MCF 10A (cell line): ENCODE data around the gene CNTN2. TPM values are rescaled to one million over a fixed set of nuclear protein-coding genes. Genes with fewer than 3 reads are reported as not detected.

Experiments used
- BruUV-seq: library from RNA; stranded (reverse); fragments of 400-500 nt; replicated peaks from 2 replicates; lab custom pipeline; 2021; lab: Mats Ljungman, UMichigan
- CTCF ChIA-PET: fragments of 300-600 bp; sonication (Branson Sonifier 250); formaldehyde crosslinking; extraction: SDS; loops from one replicate; lab custom pipeline; 2021; ENCODE audit warnings: antibody characterized with exemption, inconsistent platforms; lab: Yijun Ruan, JAX
- POLR2A ChIA-PET: fragments of 300-600, 350-650 bp; sonication (Branson Sonifier 250); formaldehyde crosslinking; extraction: SDS; loops from one replicate; lab custom pipeline; 2020; ENCODE audit warnings: antibody characterized with exemption, inconsistent platforms; lab: Yijun Ruan, JAX
- DNase-seq: peaks from one replicate; pipeline ENCODE4 v3.0.0-alpha.2; 2018; ENCODE audit not compliant: unreplicated experiment
- H3K27ac Mint-ChIP-seq: one replicate; pipeline ENCODE4 v1.8.0; 2022; ENCODE audit warnings: mild to moderate bottlenecking, low read depth, mixed read lengths; ENCODE audit not compliant: unreplicated experiment
- H3K27me3 Mint-ChIP-seq: one replicate; pipeline ENCODE4 v1.8.0; 2022; ENCODE audit warnings: mixed read lengths; ENCODE audit not compliant: insufficient read depth, unreplicated experiment
- H3K36me3 Mint-ChIP-seq: one replicate; pipeline ENCODE4 v1.8.0; 2022; ENCODE audit warnings: mild to moderate bottlenecking, moderate library complexity, mixed read lengths; ENCODE audit not compliant: insufficient read depth, unreplicated experiment
- H3K4me1 Mint-ChIP-seq: one replicate; pipeline ENCODE4 v1.8.0; 2022; ENCODE audit warnings: mixed read lengths; ENCODE audit not compliant: insufficient read depth, unreplicated experiment
- H3K4me3 Mint-ChIP-seq: one replicate; pipeline ENCODE4 v1.8.0; 2022; ENCODE audit warnings: mild to moderate bottlenecking, moderate library complexity, mixed read lengths; ENCODE audit not compliant: unreplicated experiment
- H3K9me3 Mint-ChIP-seq: one replicate; pipeline ENCODE4 v1.8.0; 2022; ENCODE audit warnings: mixed read lengths; ENCODE audit not compliant: unreplicated experiment
- CTCF ChIP-seq: fragments of 200-600 bp; IDR thresholded peaks from one replicate; pipeline ENCODE4 v1.8.0; 2022; ENCODE audit warnings: antibody characterized with exemption, mild to moderate bottlenecking; ENCODE audit not compliant: unreplicated experiment
- intact Hi-C: fragments of 100-400 bp; cut with micrococcal nuclease; formaldehyde crosslinking; loops from 2 replicates; pipeline ENCODE4 v1.14.1; 2022
- total RNA-seq: library from RNA; stranded (reverse); gene quantifications from 2 replicates; pipeline ENCODE4 v1.2.3, GENCODE V29; 2022

Gene CNTN2
- total RNA-seq, 1 experiment from 2014 or later, result 0.05 TPM

- no peak overlapping the region for H3K4me3 Mint-ChIP-seq
- no peak for DNase-seq
- no TSS peak for BruUV-seq
- no peaks in the 10 kb centered on the region for H3K4me1 Mint-ChIP-seq
- H3K9me3 Mint-ChIP-seq, result no peaks in the 10 kb centered on the region
- H3K27ac Mint-ChIP-seq, result no peak overlapping the region
- CTCF ChIA-PET, result interaction anchor here (0.5 to 7.8 kb wide), 12 partner anchors 8 to 259 kb away, joined by 3 to 63 read pairs (median 4); partner anchors contain the start of gene RBBP5
- POLR2A ChIA-PET, result interaction anchor here (0.9 kb wide), 1 partner anchor 259 kb away, joined by 3 read pairs; no protein-coding TSS in a partner anchor
- H3K36me3 Mint-ChIP-seq, result no peaks in the 10 kb centered on the region
- intact Hi-C loops, result no loop called here
- TF ChIP-seq CTCF, result no peak
- H3K27me3 Mint-ChIP-seq, result peaks cover 69% of the 10 kb centered on the region
Observed at GRCh38 chr1:204997591-204998355, 45.2 kb upstream of the CNTN2 start.

- no TSS peak for BruUV-seq
- CTCF ChIA-PET, result interaction anchor here (0.5 to 7.8 kb wide), 4 partner anchors 12 to 257 kb away, joined by 3 to 63 read pairs (median 10); no protein-coding TSS in a partner anchor
Observed at GRCh38 chr1:205001162-205001561, 41.9 kb upstream of the CNTN2 start.

GRCh38 chr1:205002705-205003104, 40.3 kb upstream of the CNTN2 start:
- H3K4me1 Mint-ChIP-seq, result no peaks in the 10 kb centered on the region
- no peaks in the 10 kb centered on the region for H3K9me3 Mint-ChIP-seq
- H3K4me3 Mint-ChIP-seq, result no peak overlapping the region
- peaks cover 65% of the 10 kb centered on the region for H3K27me3 Mint-ChIP-seq
- no peak overlapping the region for H3K27ac Mint-ChIP-seq
- no TSS peak for BruUV-seq
- intact Hi-C loops, result no loop called here
- no peak for DNase-seq
- CTCF ChIA-PET, result interaction anchor here (0.9 to 7.8 kb wide), 7 partner anchors 9 to 211 kb away, joined by 3 to 63 read pairs (median 4); no protein-coding TSS in a partner anchor
- POLR2A ChIA-PET, result interaction anchor here (0.7 to 2.0 kb wide), 2 partner anchors 11 to 669 kb away, joined by 3 to 6 read pairs; no protein-coding TSS in a partner anchor
- no peaks in the 10 kb centered on the region for H3K36me3 Mint-ChIP-seq
- TF ChIP-seq CTCF, result no peak

More at GRCh38 chr1:205001162-205001561, 41.9 kb upstream of the CNTN2 start:
- H3K4me1 Mint-ChIP-seq, result no peaks in the 10 kb centered on the region
- TF ChIP-seq CTCF, result no peak
- H3K4me3 Mint-ChIP-seq, result no peak overlapping the region
- intact Hi-C loops, result no loop called here
- no peaks in the 10 kb centered on the region for H3K36me3 Mint-ChIP-seq
- POLR2A ChIA-PET, result no interaction called here
- H3K9me3 Mint-ChIP-seq, result no peaks in the 10 kb centered on the region
- no peak overlapping the region for H3K27ac Mint-ChIP-seq
- H3K27me3 Mint-ChIP-seq, result peaks cover 65% of the 10 kb centered on the region
- DNase-seq, result no peak
